Chondrocyte (in vitro differentiated cells): ENCODE data around the gene SGTB. TPM values are rescaled to one million over a fixed set of nuclear protein-coding genes. Genes with fewer than 3 reads are reported as not detected.
A peak's percentile ranks its signal among the peaks of the same experiment; 100 is the strongest.

Source experiments
- DNase-seq: peaks from one replicate; pipeline ENCODE4 v3.0.0; 2021; ENCODE audit warnings: mixed read lengths, low spot score
- H3K27ac Mint-ChIP-seq: one replicate; pipeline ENCODE4 v1.8.0; 2021; ENCODE audit warnings: mild to moderate bottlenecking, moderate library complexity, mixed read lengths; ENCODE audit not compliant: unreplicated experiment
- H3K27me3 Mint-ChIP-seq: 2 replicates; pipeline ENCODE4 v1.8.0; 2021; ENCODE audit warnings: low read depth, mixed read lengths
- H3K36me3 Mint-ChIP-seq: 2 replicates; pipeline ENCODE4 v1.8.0; 2021; ENCODE audit warnings: low read depth, mixed read lengths
- H3K4me1 Mint-ChIP-seq: 2 replicates; pipeline ENCODE4 v1.8.0; 2021; ENCODE audit warnings: low read depth, mild to moderate bottlenecking, mixed read lengths
- H3K4me3 Mint-ChIP-seq: one replicate; pipeline ENCODE4 v1.8.0; 2021; ENCODE audit warnings: mild to moderate bottlenecking, moderate library complexity, mixed read lengths; ENCODE audit not compliant: unreplicated experiment
- H3K9me3 Mint-ChIP-seq: 2 replicates; pipeline ENCODE4 v1.8.0; 2021; ENCODE audit warnings: low read depth, mixed read lengths
- CTCF ChIP-seq: fragments of 200-600 bp; sonication (generic); IDR thresholded peaks from 2 replicates; pipeline ENCODE4 v1.5.0; 2021; ENCODE audit warnings: antibody characterized with exemption, mild to moderate bottlenecking, moderate library complexity
- total RNA-seq: library from RNA; stranded (reverse); gene quantifications from 3 replicates; pipeline ENCODE4 v1.2.1, GENCODE V29; 2021

Gene SGTB
- total RNA-seq, 1 donor from 2014 or later = 30.9 TPM

DNA sequence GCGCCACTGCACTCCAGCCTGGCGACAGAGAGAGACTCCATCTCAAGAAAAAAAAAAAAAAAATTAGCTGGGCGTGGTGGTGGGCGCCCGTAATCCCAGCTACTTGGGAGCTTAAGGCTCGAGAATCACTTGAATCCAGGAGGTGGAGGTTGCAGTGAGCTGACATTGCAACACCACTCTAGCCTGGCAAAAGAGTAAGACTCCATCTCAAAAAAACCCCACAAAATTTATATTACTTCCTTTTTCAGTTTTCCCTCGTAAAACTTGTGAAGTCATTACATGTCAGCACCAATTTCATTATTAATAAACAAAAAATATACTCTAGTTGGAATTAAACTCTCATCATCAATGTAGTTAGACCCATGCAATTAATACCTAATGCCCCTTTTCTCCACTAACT, 53.2 kb downstream of the SGTB start:
- no peak for DNase-seq
- Mint-ChIP-seq H3K4me1 (peaks cover 7% of the 10 kb centered on the region), H3K27me3 (no peaks in the 10 kb centered on the region), H3K36me3 (peaks cover 11% of the 10 kb centered on the region), H3K27ac (no peak overlapping the region), H3K9me3 (no peaks in the 10 kb centered on the region), H3K4me3 (no peak overlapping the region)
- no peak for TF ChIP-seq CTCF

DNA sequence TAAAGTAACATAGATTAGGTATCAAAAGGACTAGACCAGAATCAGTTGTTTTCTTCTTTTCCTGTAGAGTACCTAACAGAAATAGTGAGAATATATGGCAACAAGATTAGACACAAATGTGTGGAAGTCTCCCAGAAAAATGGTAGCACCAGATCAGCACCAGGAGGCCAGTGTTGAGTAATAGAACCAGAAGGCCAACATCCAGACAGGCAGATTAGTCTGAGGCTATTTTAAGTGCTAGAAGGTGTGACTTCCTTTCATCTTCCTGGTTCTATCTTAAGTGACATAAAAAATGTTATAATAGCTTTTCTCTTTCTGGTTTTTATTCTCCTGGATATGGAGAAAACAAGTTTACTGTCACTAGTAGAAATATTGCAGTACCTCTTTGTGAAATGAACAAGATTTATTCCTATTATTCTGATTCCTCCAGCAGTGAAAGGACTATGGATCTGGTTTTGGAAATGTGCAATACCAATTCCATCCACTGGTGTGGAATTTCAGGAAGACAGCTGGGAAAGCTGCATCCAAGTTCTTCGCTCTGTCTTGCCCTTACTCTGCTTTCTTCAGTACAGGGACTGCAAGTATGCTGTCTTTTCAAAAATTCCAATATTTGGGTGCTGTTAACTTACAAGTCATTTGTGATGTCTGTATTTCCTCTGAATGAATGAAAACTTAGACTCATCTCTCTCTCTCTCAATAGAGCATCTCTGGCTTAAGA, 57.9 kb downstream of the SGTB start:
- peaks cover 17% of the 10 kb centered on the region for H3K36me3 Mint-ChIP-seq

GRCh38 chr5:65654713-65655112, 67.2 kb downstream of the SGTB start:
- Mint-ChIP-seq H3K27ac (no peak overlapping the region), H3K27me3 (no peaks in the 10 kb centered on the region), H3K4me1 (no peaks in the 10 kb centered on the region), H3K36me3 (peaks cover 9% of the 10 kb centered on the region), H3K9me3 (no peaks in the 10 kb centered on the region), H3K4me3 (no peak overlapping the region)
- no peak for DNase-seq
- no peak for TF ChIP-seq CTCF

More for the DNA sequence above, 57.9 kb downstream of the SGTB start:
- peak; percentile 71 for TF ChIP-seq CTCF
- Mint-ChIP-seq H3K27ac (no peak overlapping the region), H3K9me3 (no peaks in the 10 kb centered on the region), H3K4me1 (peaks cover 7% of the 10 kb centered on the region), H3K4me3 (no peak overlapping the region), H3K27me3 (no peaks in the 10 kb centered on the region)
- no peak for DNase-seq

DNA sequence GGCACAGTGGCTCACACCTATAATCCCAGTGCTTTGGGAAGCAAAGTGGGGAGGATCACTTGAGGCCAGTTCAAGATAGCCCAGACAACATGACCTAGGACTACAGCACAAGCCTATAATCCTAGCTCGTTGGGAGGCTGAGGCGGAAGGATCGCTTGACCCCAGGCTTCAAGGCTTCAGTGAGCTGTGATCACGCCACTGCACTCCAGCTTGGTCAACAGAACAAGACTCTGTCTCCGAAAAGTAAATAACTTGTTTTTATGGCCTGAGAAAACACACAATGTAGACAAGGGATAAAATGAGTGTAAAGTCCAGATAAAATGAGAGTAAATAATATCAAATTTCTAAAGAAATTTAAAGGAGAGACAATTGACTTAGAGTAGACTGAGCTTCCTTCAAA, 70.8 kb downstream of the SGTB start:
- H3K27me3 Mint-ChIP-seq = no peaks in the 10 kb centered on the region
- H3K9me3 Mint-ChIP-seq = no peaks in the 10 kb centered on the region
- peaks cover 5% of the 10 kb centered on the region for H3K36me3 Mint-ChIP-seq
- DNase-seq = no peak
- no peak overlapping the region for H3K27ac Mint-ChIP-seq
- no peak for TF ChIP-seq CTCF
- no peak overlapping the region for H3K4me3 Mint-ChIP-seq
- H3K4me1 Mint-ChIP-seq = no peaks in the 10 kb centered on the region

GRCh38 chr5:65647941-65648340, 74.0 kb downstream of the SGTB start:
- Mint-ChIP-seq H3K9me3 (no peaks in the 10 kb centered on the region), H3K4me3 (no peak overlapping the region)

More at GRCh38 chr5:65647941-65648340, 74.0 kb downstream of the SGTB start:
- H3K36me3 Mint-ChIP-seq = peaks cover 11% of the 10 kb centered on the region
- DNase-seq = no peak
- no peak for TF ChIP-seq CTCF
- no peaks in the 10 kb centered on the region for H3K27me3 Mint-ChIP-seq
- H3K27ac Mint-ChIP-seq = no peak overlapping the region
- no peaks in the 10 kb centered on the region for H3K4me1 Mint-ChIP-seq
